ENCODE measurements around the gene APP. TPM values are rescaled to one million over a fixed set of nuclear protein-coding genes. Genes with fewer than 3 reads are reported as not detected.

Gene APP
- total RNA-seq, 1 donor from 2014 or later = 1,137 TPM

GRCh38 chr21:25888711-25889110 is 281.9 kb downstream of the APP start:
- TF ChIP-seq CTCF (IDR thresholded peaks at IDR 0.05; ENCODE audit: unreplicated experiment) = no peak
- peak overlapping the region; percentile 61 for H3K27ac Mint-ChIP-seq (ENCODE audit: unreplicated experiment)
- peaks cover 61% of the 10 kb centered on the region for H3K4me1 Mint-ChIP-seq (ENCODE audit: unreplicated experiment)
- peaks cover 66% of the 10 kb centered on the region for H3K36me3 Mint-ChIP-seq (ENCODE audit: low read depth, unreplicated experiment)
- H3K9me3 Mint-ChIP-seq (ENCODE audit: unreplicated experiment) = no peaks in the 10 kb centered on the region
- H3K4me3 Mint-ChIP-seq (ENCODE audit: unreplicated experiment) = no peak overlapping the region
- peaks cover 33% of the 10 kb centered on the region for H3K27me3 Mint-ChIP-seq (ENCODE audit: unreplicated experiment)
- no peak for DNase-seq (ENCODE audit: low spot score)

- H3K27me3 Mint-ChIP-seq (ENCODE audit: unreplicated experiment) = peaks cover 28% of the 10 kb centered on the region
- no peak for TF ChIP-seq CTCF (IDR thresholded peaks at IDR 0.05; ENCODE audit: unreplicated experiment)
- no peak for DNase-seq (ENCODE audit: low spot score)
- peaks cover 59% of the 10 kb centered on the region for H3K36me3 Mint-ChIP-seq (ENCODE audit: low read depth, unreplicated experiment)
- peak overlapping the region; percentile 43 for H3K27ac Mint-ChIP-seq (ENCODE audit: unreplicated experiment)
- peaks cover 62% of the 10 kb centered on the region for H3K4me1 Mint-ChIP-seq (ENCODE audit: unreplicated experiment)
- no peaks in the 10 kb centered on the region for H3K9me3 Mint-ChIP-seq (ENCODE audit: unreplicated experiment)
- no peak overlapping the region for H3K4me3 Mint-ChIP-seq (ENCODE audit: unreplicated experiment)
Measured at GRCh38 chr21:25887646-25888306, 282.8 kb downstream of the APP start.

GRCh38 chr21:25887166-25887565 is 283.4 kb downstream of the APP start:
- peaks cover 28% of the 10 kb centered on the region for H3K27me3 Mint-ChIP-seq (ENCODE audit: unreplicated experiment)
- no peak overlapping the region for H3K4me3 Mint-ChIP-seq (ENCODE audit: unreplicated experiment)
- no peaks in the 10 kb centered on the region for H3K9me3 Mint-ChIP-seq (ENCODE audit: unreplicated experiment)
- peaks cover 63% of the 10 kb centered on the region for H3K4me1 Mint-ChIP-seq (ENCODE audit: unreplicated experiment)
- no peak for DNase-seq (ENCODE audit: low spot score)
- TF ChIP-seq CTCF (IDR thresholded peaks at IDR 0.05; ENCODE audit: unreplicated experiment) = peak; percentile 42
- no peak overlapping the region for H3K27ac Mint-ChIP-seq (ENCODE audit: unreplicated experiment)
- H3K36me3 Mint-ChIP-seq (ENCODE audit: low read depth, unreplicated experiment) = peaks cover 65% of the 10 kb centered on the region

GRCh38 chr21:25885880-25886279 is 284.7 kb downstream of the APP start:
- DNase-seq (ENCODE audit: low spot score) = no peak
- no peaks in the 10 kb centered on the region for H3K9me3 Mint-ChIP-seq (ENCODE audit: unreplicated experiment)
- H3K27ac Mint-ChIP-seq (ENCODE audit: unreplicated experiment) = peak overlapping the region; percentile 93
- peaks cover 61% of the 10 kb centered on the region for H3K4me1 Mint-ChIP-seq (ENCODE audit: unreplicated experiment)
- TF ChIP-seq CTCF (IDR thresholded peaks at IDR 0.05; ENCODE audit: unreplicated experiment) = no peak
- peak overlapping the region; percentile 50 for H3K4me3 Mint-ChIP-seq (ENCODE audit: unreplicated experiment)
- peaks cover 71% of the 10 kb centered on the region for H3K36me3 Mint-ChIP-seq (ENCODE audit: low read depth, unreplicated experiment)
- peaks cover 28% of the 10 kb centered on the region for H3K27me3 Mint-ChIP-seq (ENCODE audit: unreplicated experiment)

- H3K27me3 Mint-ChIP-seq (ENCODE audit: unreplicated experiment) = peaks cover 29% of the 10 kb centered on the region
- H3K4me3 Mint-ChIP-seq (ENCODE audit: unreplicated experiment) = peak overlapping the region; percentile 50
- TF ChIP-seq CTCF (IDR thresholded peaks at IDR 0.05; ENCODE audit: unreplicated experiment) = no peak
- H3K36me3 Mint-ChIP-seq (ENCODE audit: low read depth, unreplicated experiment) = peaks cover 71% of the 10 kb centered on the region
- H3K9me3 Mint-ChIP-seq (ENCODE audit: unreplicated experiment) = no peaks in the 10 kb centered on the region
- peaks cover 58% of the 10 kb centered on the region for H3K4me1 Mint-ChIP-seq (ENCODE audit: unreplicated experiment)
- peak overlapping the region; percentile 93 for H3K27ac Mint-ChIP-seq (ENCODE audit: unreplicated experiment)
- no peak for DNase-seq (ENCODE audit: low spot score)
Measured at GRCh38 chr21:25885405-25885804, 285.2 kb downstream of the APP start.
